RWPE2 (cell line): Measurements from ENCODE around the gene GLRB.

Experiments used
- ATAC-seq: fragments of 200-7000 bp; cut with Tn5 transposase; 3 replicates; pipeline ENCODE4 v1.9.1; 2021; ENCODE audit warnings: low read depth
- DNase-seq: peaks from one replicate; pipeline ENCODE4 v3.0.0-alpha.2; 2020; ENCODE audit warnings: low spot score
- H3K27ac ChIP-seq: fragments of 450-650 bp; 2 replicates; pipeline ENCODE4 v1.5.1; 2017; ENCODE audit warnings: mild to moderate bottlenecking; ENCODE audit not compliant: poor library complexity, severe bottlenecking
- H3K27me3 ChIP-seq: fragments of 250-450 bp; sonication (Bioruptor Pico); 2 replicates; pipeline ENCODE4 v1.5.1; 2021; ENCODE audit warnings: mild to moderate bottlenecking, moderate library complexity; ENCODE audit not compliant: insufficient read depth, poor library complexity, severe bottlenecking
- H3K36me3 ChIP-seq: fragments of 250-450 bp; sonication (Bioruptor Pico); 2 replicates; pipeline ENCODE4 v1.5.1; 2020; ENCODE audit warnings: low read depth, mild to moderate bottlenecking, moderate library complexity
- H3K4me1 ChIP-seq: fragments of 250-450 bp; sonication (Bioruptor Pico); 2 replicates; pipeline ENCODE4 v1.5.1; 2021; ENCODE audit warnings: mild to moderate bottlenecking, moderate library complexity; ENCODE audit not compliant: insufficient read depth, poor library complexity, severe bottlenecking
- H3K4me3 ChIP-seq: fragments of 250-450 bp; sonication (Bioruptor Pico); 2 replicates; pipeline ENCODE4 v1.5.1; 2021; ENCODE audit warnings: mild to moderate bottlenecking, moderate library complexity; ENCODE audit not compliant: severe bottlenecking
- H3K9me3 ChIP-seq: fragments of 250-450 bp; sonication (Bioruptor Pico); 2 replicates; pipeline ENCODE4 v1.5.1; 2021; ENCODE audit warnings: mild to moderate bottlenecking, moderate library complexity; ENCODE audit not compliant: severe bottlenecking
- CTCF ChIP-seq: fragments of 450-650 bp; IDR thresholded peaks from one replicate; pipeline ENCODE4 v1.5.1; 2017; ENCODE audit warnings: mild to moderate bottlenecking, moderate library complexity; ENCODE audit not compliant: poor library complexity, severe bottlenecking

Gene GLRB

GRCh38 chr4:157115613-157116335 lies 39.8 kb downstream of the GLRB start:
- Histone ChIP-seq H3K9me3 (no peaks in the 10 kb centered on the region), H3K27me3 (no peaks in the 10 kb centered on the region), H3K4me3 (no peak overlapping the region), H3K4me1 (peaks cover 16% of the 10 kb centered on the region), H3K36me3 (peaks cover 5% of the 10 kb centered on the region; the same call in 1 of the 2 replicates), H3K27ac (peak overlapping the region; percentile 71)
- TF ChIP-seq CTCF, result no peak
- ATAC-seq, result peak; percentile 89
- no peak for DNase-seq

- no peaks in the 10 kb centered on the region for H3K9me3 ChIP-seq
- peaks cover 7% of the 10 kb centered on the region for H3K4me1 ChIP-seq
- no peak for TF ChIP-seq CTCF
- peaks cover 2% of the 10 kb centered on the region; the same call in 1 of the 2 replicates for H3K36me3 ChIP-seq
- no peaks in the 10 kb centered on the region for H3K27me3 ChIP-seq
- ATAC-seq, result no peak
- H3K4me3 ChIP-seq, result no peak overlapping the region
- DNase-seq, result no peak
- H3K27ac ChIP-seq, result no peak overlapping the region
Observed at GRCh38 chr4:157121401-157121800, 45.5 kb downstream of the GLRB start.

- Histone ChIP-seq H3K9me3 (no peaks in the 10 kb centered on the region), H3K4me3 (no peak overlapping the region), H3K36me3 (no peaks in the 10 kb centered on the region), H3K27me3 (no peaks in the 10 kb centered on the region), H3K4me1 (no peaks in the 10 kb centered on the region), H3K27ac (no peak overlapping the region)
- DNase-seq, result no peak
- ATAC-seq, result no peak
- TF ChIP-seq CTCF, result no peak
Observed at GRCh38 chr4:157127571-157127970, 51.6 kb downstream of the GLRB start.

- Histone ChIP-seq H3K27me3 (no peaks in the 10 kb centered on the region), H3K36me3 (no peaks in the 10 kb centered on the region), H3K9me3 (no peaks in the 10 kb centered on the region), H3K27ac (no peak overlapping the region), H3K4me1 (no peaks in the 10 kb centered on the region), H3K4me3 (no peak overlapping the region)
- ATAC-seq (peak; percentile 73; the same call in 2 of the 3 replicates), DNase-seq (no peak)
- TF ChIP-seq CTCF, result peak; percentile 83
Observed at GRCh38 chr4:157128395-157128794, 52.4 kb downstream of the GLRB start.

- Histone ChIP-seq H3K27ac (no peak overlapping the region), H3K9me3 (no peaks in the 10 kb centered on the region), H3K4me1 (no peaks in the 10 kb centered on the region), H3K27me3 (no peaks in the 10 kb centered on the region), H3K4me3 (no peak overlapping the region), H3K36me3 (no peaks in the 10 kb centered on the region)
- no peak for ATAC-seq
- TF ChIP-seq CTCF, result no peak
- no peak for DNase-seq
Observed at GRCh38 chr4:157141976-157142375, 66.0 kb downstream of the GLRB start.
